Heart left ventricle (tissue), 16 donors: Measurements from ENCODE around the gene PPP4R3B. TPM values are rescaled to one million over a fixed set of nuclear protein-coding genes. Genes with fewer than 3 reads are reported as not detected.
"Not testable (repeated sequence)": the region's sequence is repeated elsewhere in the genome, so short reads cannot be mapped to it uniquely, and the experiment has no call there.

ENCODE experiments used
- ATAC-seq, 4 donors: fragments of 200-7000 bp; cut with Tn5 transposase; one replicate each; pipeline ENCODE4 v1.9.1; 2020 to 2022; ENCODE audit warnings: moderate library complexity in 4 of 4, mild to moderate bottlenecking in 3 of 4, moderate number of reproducible peaks in 1 of 4
- DNase-seq, 5 donors: peaks; one replicate each; pipeline ENCODE4 v3.0.0-alpha.2; 2020
- H3K27ac ChIP-seq, 12 donors: fragments of 200-600 bp; sonication (generic) in 4 of 12; one replicate each; pipeline versions ENCODE4 v1.5.0 to v1.8.0; 2016 to 2022; ENCODE audit warnings: mild to moderate bottlenecking in 2 of 12
- H3K27me3 ChIP-seq, 9 donors: fragments of 200-600 bp; sonication (generic) in 2 of 9; one replicate each; pipeline versions ENCODE4 v1.5.1 to v1.8.0; 2016 to 2022; ENCODE audit warnings: mild to moderate bottlenecking in 3 of 9
- H3K36me3 ChIP-seq, 9 donors: fragments of 200-600 bp; sonication (generic) in 2 of 9; one replicate each; pipeline versions ENCODE4 v1.5.0 to v1.8.0; 2018 to 2022; ENCODE audit warnings: mild to moderate bottlenecking in 2 of 9
- H3K4me1 ChIP-seq, 12 donors: fragments of 200-600 bp; sonication (generic) in 4 of 12; one replicate each; pipeline versions ENCODE4 v1.5.0 to v1.8.0; 2016 to 2022; ENCODE audit warnings: mild to moderate bottlenecking in 3 of 12
- H3K4me3 ChIP-seq, 12 donors: fragments of 200-600 bp; sonication (generic) in 4 of 12; one replicate each; pipeline versions ENCODE4 v1.5.0 to v1.8.0; 2017 to 2022; ENCODE audit warnings: mild to moderate bottlenecking in 9 of 12, moderate library complexity in 4 of 12
- H3K9me3 ChIP-seq, 12 donors: fragments of 200-600 bp; sonication (generic) in 4 of 12; one replicate each; pipeline versions ENCODE4 v1.5.0 to v1.8.0; 2016 to 2022; ENCODE audit warnings: mild to moderate bottlenecking in 1 of 12
- POLR2A ChIP-seq, 2 donors: fragments of 450-650 bp; IDR thresholded peaks; one replicate each; pipeline ENCODE4 v1.6.1; 2017; ENCODE audit warnings: antibody characterized with exemption in 2 of 2, mild to moderate bottlenecking in 2 of 2, moderate library complexity in 2 of 2
- WGBS, 4 donors: extraction: QIAGEN DNeasy Blood & Tissue Kit in 2 of 4; methylation state at CpG; one replicate each; pipeline versions ENCODE4 v1.1.5 to v1.1.7; 2013 to 2018; 5-methylcytosine and 5-hydroxymethylcytosine counted together
- intact Hi-C, 10 donors: fragments of 100-400 bp; cut with DNase I; formaldehyde crosslinking; loops; one replicate each; pipeline versions ENCODE4 v1.11.1 to v1.14.2; 2022
- polyA plus RNA-seq, 2 donors: library from polyadenylated mRNA; stranded (reverse); fragments of 200-250 nt; gene quantifications; one replicate each; pipeline ENCODE4 v1.2.3, GENCODE V29; 2013
- total RNA-seq, 9 donors: library from RNA; depleted of rRNA in 2 of 9; stranded (reverse); fragments of >200 nt in 2 of 9; fragmentation: NEBNext Ultra II Directional in 3 of 9; extraction: Animal tissue kit (Norgen Biotek cat#: 25700) in 3 of 9; gene quantifications; one replicate each; pipeline versions ENCODE4 v1.1.0 to v1.2.4, GENCODE V29; 2016 to 2023
- TF ChIP-seq, protein P1 (sequence below), 12 donors: fragments of 200-600 bp; sonication (generic) in 4 of 12; IDR thresholded peaks; one replicate each; pipeline versions ENCODE4 v1.5.0 to v1.8.0; 2018 to 2022; ENCODE audit warnings: antibody characterized with exemption in 12 of 12, mild to moderate bottlenecking in 5 of 12
- donor health status: ischemic (EF 13 %, LVEDD 7.1; RV severe dilation, severe dysfunction).
- donor health status: healthy with polysubstance abuse.
- donor health status: DM: no; HTN: yes; CAD: no.
- donor health status: DM: no; HTN: no; CAD: no.
- donor health status: ischemic (EF 25% LVEDD 6.9; RV normal size, moderate dysfunction).
- donor health status: ischemic (EF 25% LVEDD 5.7; RV mildly dilated, moderate dysfunction).
- donor health status: healthy.
- donor health status: DM: yes; HTN: yes; CAD: no.
- donor health status: ischemic (EF 35%, LVEDD 5.7; RV mildly dilated, moderate dysfunction).
- donor health status: nonischemic (EF 11% LVEDD 7.7; RV severe dilation, severe dysfunction).
- donor health status: DM: yes; HTN: yes; CAD: no.
- donor health status: PGD.
- donor health status: ischemic (EF 29% LVEDD 5.4; RV normal size, mild dysfunction).
- donor health status: nonischemic (EF 23%, LVEDD 6.1; RV moderate dilation, normal function).

The PPP4R3B gene
- total and polyA plus RNA-seq, 11 donors: 9.9 to 32.4 (median 21.5) TPM

DNA sequence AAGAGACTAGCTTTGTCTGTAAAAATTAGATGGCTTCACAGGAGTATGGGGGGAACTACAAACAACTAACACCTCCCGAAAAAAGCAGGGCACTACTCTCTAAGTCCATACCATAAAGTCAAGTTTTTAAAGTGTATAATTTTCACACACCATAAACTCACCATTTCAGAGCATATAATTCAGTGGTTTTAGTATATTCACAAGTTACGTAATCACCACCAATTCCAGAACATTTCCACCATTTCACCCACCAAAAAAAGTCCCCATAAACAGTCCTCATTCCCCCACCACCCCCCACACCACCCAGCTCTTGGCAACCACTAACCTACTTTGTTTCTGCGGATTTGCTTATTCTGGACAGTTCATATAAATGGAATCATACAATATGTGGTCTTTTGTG, 64.1 kb downstream of the PPP4R3B start:
- DNase-seq (no peak), ATAC-seq (no peak)
- no peaks in the 10 kb centered on the region for H3K9me3 ChIP-seq
- 95 to 98% (median 98%) methylated on average over 3 of the region's 3 CpGs for WGBS, 4 donors
- H3K27me3 ChIP-seq: no peaks in the 10 kb centered on the region
- H3K36me3 ChIP-seq: peaks cover 0 to 92% (median 67%) of the 10 kb centered on the region in 9 donors
- no peak overlapping the region for H3K27ac ChIP-seq
- TF ChIP-seq, protein P1, sequence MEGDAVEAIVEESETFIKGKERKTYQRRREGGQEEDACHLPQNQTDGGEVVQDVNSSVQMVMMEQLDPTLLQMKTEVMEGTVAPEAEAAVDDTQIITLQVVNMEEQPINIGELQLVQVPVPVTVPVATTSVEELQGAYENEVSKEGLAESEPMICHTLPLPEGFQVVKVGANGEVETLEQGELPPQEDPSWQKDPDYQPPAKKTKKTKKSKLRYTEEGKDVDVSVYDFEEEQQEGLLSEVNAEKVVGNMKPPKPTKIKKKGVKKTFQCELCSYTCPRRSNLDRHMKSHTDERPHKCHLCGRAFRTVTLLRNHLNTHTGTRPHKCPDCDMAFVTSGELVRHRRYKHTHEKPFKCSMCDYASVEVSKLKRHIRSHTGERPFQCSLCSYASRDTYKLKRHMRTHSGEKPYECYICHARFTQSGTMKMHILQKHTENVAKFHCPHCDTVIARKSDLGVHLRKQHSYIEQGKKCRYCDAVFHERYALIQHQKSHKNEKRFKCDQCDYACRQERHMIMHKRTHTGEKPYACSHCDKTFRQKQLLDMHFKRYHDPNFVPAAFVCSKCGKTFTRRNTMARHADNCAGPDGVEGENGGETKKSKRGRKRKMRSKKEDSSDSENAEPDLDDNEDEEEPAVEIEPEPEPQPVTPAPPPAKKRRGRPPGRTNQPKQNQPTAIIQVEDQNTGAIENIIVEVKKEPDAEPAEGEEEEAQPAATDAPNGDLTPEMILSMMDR (IDR thresholded peaks at IDR 0.05): no peak
- TF ChIP-seq POLR2A (IDR thresholded peaks at IDR 0.05): no peak
- H3K4me1 ChIP-seq: peaks cover 0 to 12% (median 0%) of the 10 kb centered on the region in 12 donors
- H3K4me3 ChIP-seq: no peak overlapping the region
- intact Hi-C loops: no loop called here

DNA sequence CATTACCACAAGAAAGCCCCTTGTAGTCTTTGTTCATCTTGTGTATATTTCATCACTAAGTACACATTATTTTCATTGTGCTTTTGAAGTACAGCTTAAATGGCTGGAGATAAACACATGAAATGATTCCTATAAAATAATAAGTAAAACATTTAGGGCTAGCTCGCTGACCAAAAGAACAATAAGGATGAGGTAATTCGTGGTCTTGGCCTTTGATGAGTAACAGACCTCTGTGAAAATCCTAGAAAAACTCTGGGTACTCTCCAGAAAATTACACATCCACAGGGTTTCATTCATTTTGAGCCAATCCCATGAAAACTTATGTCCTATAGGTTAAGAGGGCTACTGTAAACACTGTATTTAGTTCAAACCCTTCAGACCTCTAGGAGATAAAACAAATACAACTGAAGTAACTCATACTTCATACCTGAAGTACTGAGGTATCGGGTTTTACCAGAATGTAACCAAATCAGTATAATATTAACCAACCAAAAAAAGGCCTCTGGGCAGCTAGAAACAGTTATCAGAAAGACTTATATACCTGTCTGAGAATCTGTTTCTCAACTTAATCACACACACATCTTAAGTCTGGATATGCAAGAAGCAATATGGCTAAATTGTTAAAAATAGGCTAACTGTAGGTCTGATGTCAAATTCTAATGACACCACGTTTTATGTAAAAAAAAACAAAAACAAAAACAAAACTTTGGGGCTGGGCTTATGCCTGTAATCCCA, 66.9 kb downstream of the PPP4R3B start:
- Histone ChIP-seq H3K27ac (no peak overlapping the region), H3K36me3 (peaks cover 0 to 91% (median 65%) of the 10 kb centered on the region in 9 donors), H3K4me3 (no peak overlapping the region), H3K9me3 (no peaks in the 10 kb centered on the region), H3K4me1 (peaks cover 0 to under 1% (median 0%) of the 10 kb centered on the region in 12 donors), H3K27me3 (no peaks in the 10 kb centered on the region)
- no peak for DNase-seq
- 82 to 88% (median 85%) methylated on average over 4 of the region's 4 CpGs for WGBS, 4 donors
- TF ChIP-seq, protein P1 (IDR thresholded peaks at IDR 0.05): no peak
- no peak for TF ChIP-seq POLR2A (IDR thresholded peaks at IDR 0.05)
- no peak for ATAC-seq
- intact Hi-C loops: no loop called here

DNA sequence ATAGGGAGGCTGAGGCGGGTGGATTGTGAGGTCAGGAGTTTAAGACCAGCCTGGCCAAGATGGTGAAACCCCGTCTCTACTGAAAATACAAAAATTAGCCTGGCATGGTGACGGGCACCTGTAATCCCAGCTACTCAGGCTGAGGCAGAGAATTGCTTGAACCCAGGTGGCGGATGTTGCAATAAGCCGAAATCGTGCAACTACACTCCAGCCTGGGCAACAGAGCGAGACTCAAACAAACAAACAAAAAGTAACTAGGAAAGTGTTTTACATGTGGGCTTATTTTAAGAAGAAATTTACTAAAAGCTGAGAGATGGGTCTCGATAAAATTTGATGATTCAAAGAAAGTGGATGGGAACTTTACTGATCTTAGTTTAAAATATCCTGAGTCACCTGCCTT, 69.7 kb downstream of the PPP4R3B start:
- DNase-seq, H3K4me3 ChIP-seq, H3K9me3 ChIP-seq, ATAC-seq, H3K27ac ChIP-seq, H3K4me1 ChIP-seq, H3K27me3 ChIP-seq, intact Hi-C loops: not testable (repeated sequence)
- 96 to 97% (median 97%) methylated on average over 8 of the region's 8 CpGs for WGBS, 4 donors
- peaks cover 0 to 95% (median 78%) of the 10 kb centered on the region in 9 donors for H3K36me3 ChIP-seq

DNA sequence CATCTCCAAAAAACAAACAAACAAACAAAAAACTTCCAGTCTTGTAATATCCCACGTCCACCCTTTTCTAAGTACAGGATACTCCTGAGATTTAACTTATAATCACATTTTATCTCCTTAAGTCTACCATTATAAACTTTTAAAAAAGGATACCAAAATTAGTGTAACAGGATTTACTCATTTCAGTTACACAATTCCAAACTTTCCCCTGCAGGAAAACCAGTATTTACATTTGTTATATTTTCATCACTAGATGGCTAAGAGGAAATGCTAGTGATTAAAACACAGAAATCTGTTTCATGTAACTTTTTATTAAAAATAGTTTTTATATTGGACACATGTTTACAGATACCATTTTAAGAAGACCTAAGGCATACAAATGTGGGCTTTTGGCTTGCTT, 70.4 kb downstream of the PPP4R3B start:
- no peak for DNase-seq
- 84 to 89% (median 88%) methylated on average over 1 of the region's 1 CpG for WGBS, 4 donors
- H3K4me3 ChIP-seq: no peak overlapping the region
- peaks cover 0 to 97% (median 82%) of the 10 kb centered on the region in 9 donors for H3K36me3 ChIP-seq
- intact Hi-C loops: no loop called here
- no peaks in the 10 kb centered on the region for H3K27me3 ChIP-seq
- no peak for ATAC-seq
- no peaks in the 10 kb centered on the region for H3K4me1 ChIP-seq
- TF ChIP-seq POLR2A (IDR thresholded peaks at IDR 0.05): no peak
- TF ChIP-seq, protein P1 (IDR thresholded peaks at IDR 0.05): no peak
- no peaks in the 10 kb centered on the region for H3K9me3 ChIP-seq
- H3K27ac ChIP-seq: no peak overlapping the region
